GM21737 (cell line): ENCODE results near the gene TNFRSF12A.

Experiments used
- ATAC-seq: cut with Tn5 transposase; IDR thresholded peaks from one replicate; pipeline ENCODE4 v1.9.1; 2021; ENCODE audit warnings: mild to moderate bottlenecking, moderate library complexity; ENCODE audit not compliant: unreplicated experiment

TNFRSF12A gene

GRCh38 chr16:3010510-3010909, 9.7 kb upstream of the TNFRSF12A start:
- no peak for ATAC-seq

GRCh38 chr16:3012246-3012645, 7.9 kb upstream of the TNFRSF12A start:
- no peak for ATAC-seq

- no peak for ATAC-seq
Measured at GRCh38 chr16:3012828-3013420, 7.2 kb upstream of the TNFRSF12A start, which contains the start of gene CLDN9. TSS of gene CLDN9 (plus strand) at chr16:3012923. CDS start at chr16:3013363, 440 bp downstream.

- ATAC-seq = no peak
Measured at GRCh38 chr16:3013491-3013951, 6.6 kb upstream of the TNFRSF12A start.

- no peak for ATAC-seq
Measured at GRCh38 chr16:3013998-3014690, 6.0 kb upstream of the TNFRSF12A start.

- no peak for ATAC-seq
Measured at GRCh38 chr16:3014971-3015370, 5.2 kb upstream of the TNFRSF12A start.

GRCh38 chr16:3015865-3016521, 4.2 kb upstream of the TNFRSF12A start:
- ATAC-seq = no peak

GRCh38 chr16:3017344-3017743, 2.8 kb upstream of the TNFRSF12A start:
- no peak for ATAC-seq

- no peak for ATAC-seq
Measured at GRCh38 chr16:3017794-3018506, 2.2 kb upstream of the TNFRSF12A start, which contains the start of gene CLDN6. TSS of gene CLDN6 (minus strand) at chr16:3018183. CDS start at chr16:3016021, 2,162 bp downstream.

- no peak for ATAC-seq
Measured at GRCh38 chr16:3019594-3020246, 448 bp upstream of the TNFRSF12A start.

- ATAC-seq = no peak
Measured at GRCh38 chr16:3020604-3021448, 658 bp downstream of the TNFRSF12A start.

- ATAC-seq = no peak
Measured at GRCh38 chr16:3021449-3022207, 1.5 kb downstream of the TNFRSF12A start.

- no peak for ATAC-seq
Measured at GRCh38 chr16:3022208-3022683, 2.1 kb downstream of the TNFRSF12A start.

- ATAC-seq = no peak
Measured at GRCh38 chr16:3022684-3023414, 2.7 kb downstream of the TNFRSF12A start.

- ATAC-seq = no peak
Measured at GRCh38 chr16:3023415-3023668, 3.2 kb downstream of the TNFRSF12A start.

GRCh38 chr16:3023669-3024478, 3.7 kb downstream of the TNFRSF12A start, which contains the start of the genes HCFC1R1 and THOC6:
TSS of gene HCFC1R1 (minus strand) at chr16:3023942. CDS start at chr16:3023941, 1 bp downstream.
TSS of gene THOC6 (plus strand) at chr16:3024035. CDS start at chr16:3024327, 292 bp downstream.
- ATAC-seq = peak; percentile 62
